GM10248 (cell line): Measurements from ENCODE around the gene RIT1.

Experiments
- CTCF ChIA-PET: fragments of 300-600 bp; sonication (Branson Sonifier 250); formaldehyde crosslinking; extraction: SDS; loops from one replicate; lab custom pipeline; 2021; ENCODE audit warnings: antibody characterized with exemption; lab: Yijun Ruan, JAX
- POLR2A ChIA-PET: fragments of 350-650 bp; sonication (Branson Sonifier 250); formaldehyde crosslinking; extraction: SDS; loops from one replicate; lab custom pipeline; 2020; ENCODE audit warnings: antibody characterized with exemption; lab: Yijun Ruan, JAX
- DNase-seq: peaks from one replicate; pipeline ENCODE4 v3.0.0; 2012; ENCODE audit errors: extremely low spot score
- TF ChIP-seq, protein P1 (sequence below): IDR thresholded peaks from 2 replicates; pipeline ENCODE4 v1.5.1; 2012; ENCODE audit warnings: mild to moderate bottlenecking, low read depth; ENCODE audit errors: extremely low read depth, missing control alignments, control extremely low read depth

Gene RIT1, protein sequence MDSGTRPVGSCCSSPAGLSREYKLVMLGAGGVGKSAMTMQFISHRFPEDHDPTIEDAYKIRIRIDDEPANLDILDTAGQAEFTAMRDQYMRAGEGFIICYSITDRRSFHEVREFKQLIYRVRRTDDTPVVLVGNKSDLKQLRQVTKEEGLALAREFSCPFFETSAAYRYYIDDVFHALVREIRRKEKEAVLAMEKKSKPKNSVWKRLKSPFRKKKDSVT

DNA sequence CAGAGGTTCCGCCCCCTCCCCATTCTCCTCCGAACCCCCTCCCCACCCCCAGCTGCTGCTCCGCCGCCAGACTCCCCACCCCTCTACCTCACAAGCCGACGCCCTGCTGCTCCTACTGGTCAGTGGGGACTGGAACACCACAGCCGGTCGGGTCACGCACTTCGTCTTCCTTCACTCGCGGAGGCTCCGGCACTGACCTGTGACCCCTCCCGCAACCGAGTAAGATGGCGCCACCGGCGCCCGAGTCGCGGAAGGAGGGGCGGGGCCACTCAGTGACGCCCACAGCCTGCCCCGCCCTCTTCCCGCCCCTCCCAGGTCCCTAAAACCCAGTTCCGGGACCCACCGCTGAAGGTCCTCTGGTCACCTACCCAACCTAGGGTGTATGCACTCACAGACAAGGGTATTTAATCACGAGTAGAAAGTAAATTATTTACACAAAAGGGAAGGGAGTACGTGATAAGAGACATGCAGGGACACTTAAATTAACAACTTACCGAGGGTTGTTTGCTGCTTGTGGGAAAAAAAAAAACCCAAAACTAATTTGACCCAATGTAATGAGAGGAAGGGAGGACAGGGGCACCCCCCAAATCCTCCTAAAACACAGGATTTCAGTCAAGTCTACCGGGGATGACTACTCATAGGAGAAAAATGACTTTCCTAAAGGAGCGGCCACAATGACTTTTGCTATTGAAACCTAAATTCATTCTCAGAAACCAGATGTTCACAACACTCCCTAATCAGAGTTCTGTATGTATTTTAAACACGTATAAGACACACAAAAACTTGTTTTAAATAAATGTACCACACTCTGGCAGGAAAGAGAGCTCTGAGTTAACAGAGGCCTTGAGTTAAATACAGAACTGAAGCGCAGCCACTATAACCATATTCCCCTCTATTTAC, at the start of gene RIT1:
RIT1 (minus strand) TSS at position 194 of the 900 bp plus-strand sequence. CDS start 588 bp downstream, outside the sequence.
- ChIA-PET POLR2A (interaction anchor here (0.5 to 1.1 kb wide), 4 partner anchors 9 to 1690 kb away, joined by 3 to 4 read pairs (median 4); no protein-coding TSS in a partner anchor), CTCF (interaction anchor here (1.2 kb wide), 1 partner anchor 22 kb away, joined by 4 read pairs; no protein-coding TSS in a partner anchor)
- TF ChIP-seq, protein P1, sequence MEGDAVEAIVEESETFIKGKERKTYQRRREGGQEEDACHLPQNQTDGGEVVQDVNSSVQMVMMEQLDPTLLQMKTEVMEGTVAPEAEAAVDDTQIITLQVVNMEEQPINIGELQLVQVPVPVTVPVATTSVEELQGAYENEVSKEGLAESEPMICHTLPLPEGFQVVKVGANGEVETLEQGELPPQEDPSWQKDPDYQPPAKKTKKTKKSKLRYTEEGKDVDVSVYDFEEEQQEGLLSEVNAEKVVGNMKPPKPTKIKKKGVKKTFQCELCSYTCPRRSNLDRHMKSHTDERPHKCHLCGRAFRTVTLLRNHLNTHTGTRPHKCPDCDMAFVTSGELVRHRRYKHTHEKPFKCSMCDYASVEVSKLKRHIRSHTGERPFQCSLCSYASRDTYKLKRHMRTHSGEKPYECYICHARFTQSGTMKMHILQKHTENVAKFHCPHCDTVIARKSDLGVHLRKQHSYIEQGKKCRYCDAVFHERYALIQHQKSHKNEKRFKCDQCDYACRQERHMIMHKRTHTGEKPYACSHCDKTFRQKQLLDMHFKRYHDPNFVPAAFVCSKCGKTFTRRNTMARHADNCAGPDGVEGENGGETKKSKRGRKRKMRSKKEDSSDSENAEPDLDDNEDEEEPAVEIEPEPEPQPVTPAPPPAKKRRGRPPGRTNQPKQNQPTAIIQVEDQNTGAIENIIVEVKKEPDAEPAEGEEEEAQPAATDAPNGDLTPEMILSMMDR, result no peak
- DNase-seq, result peak; percentile 93

DNA sequence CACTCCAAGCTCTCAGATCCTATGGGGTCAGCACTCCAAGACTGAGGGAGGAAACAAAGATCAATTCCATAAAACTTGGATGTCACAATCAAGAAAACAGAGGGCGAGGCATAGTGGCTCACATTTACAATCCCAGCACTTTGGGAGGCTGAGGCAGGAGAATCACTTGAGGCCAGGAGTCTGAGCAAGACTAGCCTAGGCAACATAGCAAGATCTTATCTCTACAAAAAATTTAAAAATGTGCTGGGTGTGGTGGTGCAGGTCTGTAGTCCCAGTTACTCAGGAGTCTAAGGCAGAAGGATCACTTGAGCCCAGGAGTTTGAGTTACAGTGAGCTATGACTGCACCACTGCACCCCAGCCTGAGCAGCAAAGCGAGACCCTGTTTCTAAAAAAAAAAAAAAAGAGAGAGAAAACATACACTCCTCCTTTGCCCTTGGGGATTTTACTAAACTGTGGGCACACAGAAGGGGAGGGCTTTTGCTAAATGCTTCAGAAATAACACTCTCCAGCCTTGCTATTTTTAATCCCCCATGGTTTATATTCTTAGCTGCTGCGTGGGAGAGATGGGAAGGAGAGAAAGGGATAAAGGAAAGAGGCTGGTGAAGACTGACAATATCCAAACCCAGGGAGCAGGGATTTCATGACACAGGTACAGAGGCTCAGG, 49.1 kb upstream of the RIT1 start:
- CTCF ChIA-PET, result interaction anchor here (1.3 to 5.7 kb wide), 6 partner anchors 12 to 29 kb away, joined by 3 to 41 read pairs (median 12); partner anchors contain the start of gene ARHGEF2

DNA sequence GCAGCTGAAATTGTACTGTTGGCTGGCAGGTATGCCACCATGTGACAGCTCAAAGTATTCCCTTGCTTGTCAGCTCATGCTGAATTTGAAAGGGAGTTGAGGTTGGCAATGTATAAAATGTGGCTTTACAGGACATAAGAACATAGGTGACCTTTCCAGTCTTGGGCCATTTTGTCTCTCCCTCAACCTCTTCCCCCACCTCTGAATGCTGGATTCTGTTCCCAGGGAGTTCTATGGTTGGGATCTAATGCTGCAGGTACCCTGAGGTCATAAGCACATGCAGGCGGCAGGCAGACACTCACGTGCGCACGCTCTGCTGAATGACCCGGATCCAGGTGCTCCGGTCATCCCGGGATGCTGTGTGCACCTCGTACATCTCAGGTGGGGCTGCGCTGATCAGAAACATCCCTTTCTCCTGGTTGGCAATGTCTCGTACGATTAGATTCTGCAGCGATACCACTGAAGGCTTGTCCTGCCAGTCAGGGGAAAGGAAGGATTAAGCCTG, 46.3 kb upstream of the RIT1 start:
- ChIA-PET POLR2A (no interaction called here), CTCF (interaction anchor here (1.2 to 3.9 kb wide), 4 partner anchors 9 to 109 kb away, joined by 4 to 15 read pairs (median 6); no protein-coding TSS in a partner anchor)
- TF ChIP-seq, protein P1, result no peak
- no peak for DNase-seq

More for the DNA sequence above, 49.1 kb upstream of the RIT1 start:
- POLR2A ChIA-PET, result interaction anchor here (0.7 to 0.8 kb wide), 2 partner anchors 42 to 63 kb away, joined by 4 to 6 read pairs; no protein-coding TSS in a partner anchor
- TF ChIP-seq, protein P1, result no peak
- no peak for DNase-seq

DNA sequence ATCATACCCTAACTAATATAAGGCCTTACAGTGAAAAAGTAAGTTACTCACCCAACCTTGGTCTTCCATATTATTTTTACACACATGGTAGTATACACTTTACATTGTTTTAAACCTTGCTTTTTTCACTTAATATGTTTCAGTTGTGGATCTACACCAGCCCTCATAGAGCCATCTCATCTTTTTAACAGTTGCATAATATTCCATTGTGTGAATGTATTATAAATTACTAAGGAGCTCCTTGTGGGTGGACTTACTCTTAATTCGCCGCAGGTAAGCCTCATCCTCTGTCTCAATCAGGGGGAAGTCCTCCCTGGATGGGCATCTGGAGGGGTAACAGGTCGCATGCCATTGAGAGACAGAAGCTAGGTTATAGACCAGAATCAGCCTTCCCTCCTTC, 43.5 kb upstream of the RIT1 start:
- ChIA-PET CTCF (interaction anchor here (0.7 to 1.4 kb wide), 3 partner anchors 22 to 35 kb away, joined by 3 to 8 read pairs (median 3); no protein-coding TSS in a partner anchor), POLR2A (no interaction called here)
- no peak for DNase-seq
- TF ChIP-seq, protein P1, result no peak

DNA sequence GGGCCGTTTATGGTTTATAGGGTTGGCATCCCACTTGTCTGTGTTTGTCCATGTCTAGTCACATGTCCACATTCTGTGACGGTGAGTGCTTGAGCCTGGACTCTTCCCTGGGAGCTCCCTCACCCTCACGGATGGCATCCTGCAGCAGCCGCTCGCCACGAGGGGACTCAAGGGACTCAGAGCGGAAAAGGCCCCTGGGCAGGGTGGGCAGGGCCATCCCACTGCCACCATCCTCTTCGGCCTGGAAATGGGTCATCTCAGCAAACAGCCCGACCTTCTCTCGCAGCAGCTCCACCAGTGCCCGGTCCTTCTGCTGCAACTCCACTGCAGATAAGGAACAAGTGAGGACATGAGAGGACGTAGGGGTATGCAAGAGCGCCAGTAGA, 41.3 kb upstream of the RIT1 start:
- TF ChIP-seq, protein P1, result no peak
- ChIA-PET CTCF (interaction anchor here (1.4 to 1.8 kb wide), 2 partner anchors 14 to 15 kb away, joined by 4 to 5 read pairs; no protein-coding TSS in a partner anchor), POLR2A (no interaction called here)
- no peak for DNase-seq
